ENCODE results near the gene ZBTB20. TPM values are rescaled to one million over a fixed set of nuclear protein-coding genes. Genes with fewer than 3 reads are reported as not detected.

ZBTB20 gene
- total and polyA plus RNA-seq, 10 of the 15 experiments (the other 5 are each of a cell fraction or from before 2014, with no cell fraction given) = 0.20 to 5.5 (median 2.2) TPM

DNA sequence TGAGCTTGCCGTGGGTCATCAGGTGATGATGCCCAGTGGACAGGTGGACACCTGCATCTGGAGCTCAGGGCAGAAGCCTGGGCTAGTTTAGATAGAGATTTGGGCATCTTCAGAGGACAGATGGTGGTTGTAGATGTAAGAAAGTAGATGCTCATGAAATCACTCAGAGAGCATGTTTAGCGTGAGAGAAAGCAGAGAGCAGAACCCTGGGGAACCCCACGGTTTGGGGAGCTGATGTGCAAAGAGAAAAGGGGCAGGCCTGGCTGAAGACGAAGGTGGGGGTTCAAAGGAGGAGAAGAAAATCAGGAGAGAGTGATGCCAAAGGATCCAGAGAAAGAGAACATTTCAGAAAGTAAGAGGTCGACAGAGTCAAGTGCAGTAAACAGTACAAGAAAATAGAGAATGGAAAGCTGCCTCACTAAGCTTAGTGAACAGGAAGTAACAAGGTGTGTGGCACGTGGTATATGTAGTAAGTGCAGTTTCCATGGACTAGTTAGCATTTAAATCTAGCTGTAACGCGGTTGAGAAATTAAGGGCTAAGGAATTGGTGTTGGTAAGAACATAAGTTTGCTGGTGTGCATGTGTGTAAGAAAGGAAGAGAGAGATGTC lies 839.8 kb downstream of the ZBTB20 start (continued):
- TF ChIP-seq BCL11A (IDR thresholded peaks at IDR 0.05; ENCODE audit: low read depth, low read length) = peak; percentile 68
- TF ChIP-seq SMAD1 (IDR thresholded peaks at IDR 0.05; ENCODE audit: low read depth, partially characterized antibody) = no peak
- no peak for TF ChIP-seq MYB (IDR thresholded peaks at IDR 0.05; ENCODE audit: borderline replicate concordance, low read depth, low read length)
- 0 out of 2 replicates have a peak, but pooled peaks have one; percentile 58 for TF ChIP-seq IRF4 (IDR thresholded peaks at IDR 0.05; ENCODE audit: low read depth, low read length)
- TF ChIP-seq CREB1 (IDR thresholded peaks at IDR 0.05; ENCODE audit: low read depth) = 0 out of 2 replicates have a peak, but pooled peaks have one; percentile 12
- TF ChIP-seq MAX (IDR thresholded peaks at IDR 0.05; ENCODE audit: low read depth, low read length) = no peak
- TF ChIP-seq RB1 (IDR thresholded peaks at IDR 0.05; ENCODE audit: borderline replicate concordance) = no peak
- no peak for TF ChIP-seq SRF (IDR thresholded peaks at IDR 0.05; ENCODE audit: low read depth in 2 of 2, low read length in 2 of 2)
- no peak for TF ChIP-seq CBX3 (IDR thresholded peaks at IDR 0.05; ENCODE audit: borderline replicate concordance, low read depth)
- peak; percentile 52 for TF ChIP-seq USF1 (IDR thresholded peaks at IDR 0.05; ENCODE audit: borderline replicate concordance, extremely low read length, insufficient read depth, low read depth, low read length)
- peak; percentile 79 for TF ChIP-seq PAX5 (IDR thresholded peaks at IDR 0.05; ENCODE audit: borderline replicate concordance, low read depth, low read length)
- TF ChIP-seq HDGF (IDR thresholded peaks at IDR 0.05) = 0 out of 2 replicates have a peak, but pooled peaks have one; percentile 20
- TF ChIP-seq ATF7 (IDR thresholded peaks at IDR 0.05; ENCODE audit: low read depth) = no peak
- TF ChIP-seq YY1 (IDR thresholded peaks at IDR 0.05; ENCODE audit: low read depth, low read length) = no peak
- no peak for TF ChIP-seq PML (IDR thresholded peaks at IDR 0.05; ENCODE audit: low read length)
- TF ChIP-seq JUNB (IDR thresholded peaks at IDR 0.05) = peak; percentile 74
- TF ChIP-seq MTA2 (IDR thresholded peaks at IDR 0.05; ENCODE audit: low read depth) = no peak
- no peak for TF ChIP-seq ZBTB40 (IDR thresholded peaks at IDR 0.05; ENCODE audit: borderline replicate concordance)
- no peak for TF ChIP-seq EP300 (IDR thresholded peaks at IDR 0.05; ENCODE audit: borderline replicate concordance in 1 of 2, control insufficient read depth in 1 of 2, low read depth in 2 of 2, low read length in 2 of 2)
- TF ChIP-seq HCFC1 (IDR thresholded peaks at IDR 0.05; ENCODE audit: low read length) = no peak
- TF ChIP-seq MEF2B (IDR thresholded peaks at IDR 0.05; ENCODE audit: partially characterized antibody, poor library complexity, severe bottlenecking) = no peak
- no peak for TF ChIP-seq FOXK2 (IDR thresholded peaks at IDR 0.05)
- TF ChIP-seq SREBF1 (IDR thresholded peaks at IDR 0.05; ENCODE audit: low read length) = no peak
- TF ChIP-seq YBX1 (IDR thresholded peaks at IDR 0.05) = no peak
- no peak for TF ChIP-seq SP1 (IDR thresholded peaks at IDR 0.05; ENCODE audit: low read depth, low read length)
- TF ChIP-seq, protein P1, sequence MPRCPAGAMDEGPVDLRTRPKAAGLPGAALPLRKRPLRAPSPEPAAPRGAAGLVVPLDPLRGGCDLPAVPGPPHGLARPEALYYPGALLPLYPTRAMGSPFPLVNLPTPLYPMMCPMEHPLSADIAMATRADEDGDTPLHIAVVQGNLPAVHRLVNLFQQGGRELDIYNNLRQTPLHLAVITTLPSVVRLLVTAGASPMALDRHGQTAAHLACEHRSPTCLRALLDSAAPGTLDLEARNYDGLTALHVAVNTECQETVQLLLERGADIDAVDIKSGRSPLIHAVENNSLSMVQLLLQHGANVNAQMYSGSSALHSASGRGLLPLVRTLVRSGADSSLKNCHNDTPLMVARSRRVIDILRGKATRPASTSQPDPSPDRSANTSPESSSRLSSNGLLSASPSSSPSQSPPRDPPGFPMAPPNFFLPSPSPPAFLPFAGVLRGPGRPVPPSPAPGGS (IDR thresholded peaks at IDR 0.05; ENCODE audit: borderline replicate concordance, insufficient read depth, low read depth, low read length, poor library complexity, severe bottlenecking) = peak; percentile 38
- peak; percentile 77 for TF ChIP-seq RAD51 (IDR thresholded peaks at IDR 0.05)
